ENCODE measurements around the gene TCF7L2.

DNA sequence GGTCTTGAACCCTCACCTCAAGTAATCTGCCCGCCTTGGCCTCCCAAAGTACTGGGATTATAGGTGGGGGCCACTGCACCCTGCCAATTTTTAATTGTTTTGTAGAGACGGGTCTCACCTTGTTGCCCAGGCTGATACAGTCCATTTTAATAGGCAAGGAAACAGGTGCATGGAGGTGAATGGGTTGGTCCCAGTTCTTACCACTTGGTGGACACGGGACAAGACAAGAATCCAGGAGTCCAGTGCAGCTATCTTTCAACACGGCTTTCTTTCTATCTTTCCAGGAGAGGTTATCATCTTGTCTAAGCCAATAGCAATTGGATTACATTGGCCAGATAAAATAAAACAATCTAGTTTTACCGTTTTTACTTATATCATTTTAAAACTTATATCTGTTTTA lies 23.8 kb downstream of the TCF7L2 start:
- TF ChIP-seq, protein P1, sequence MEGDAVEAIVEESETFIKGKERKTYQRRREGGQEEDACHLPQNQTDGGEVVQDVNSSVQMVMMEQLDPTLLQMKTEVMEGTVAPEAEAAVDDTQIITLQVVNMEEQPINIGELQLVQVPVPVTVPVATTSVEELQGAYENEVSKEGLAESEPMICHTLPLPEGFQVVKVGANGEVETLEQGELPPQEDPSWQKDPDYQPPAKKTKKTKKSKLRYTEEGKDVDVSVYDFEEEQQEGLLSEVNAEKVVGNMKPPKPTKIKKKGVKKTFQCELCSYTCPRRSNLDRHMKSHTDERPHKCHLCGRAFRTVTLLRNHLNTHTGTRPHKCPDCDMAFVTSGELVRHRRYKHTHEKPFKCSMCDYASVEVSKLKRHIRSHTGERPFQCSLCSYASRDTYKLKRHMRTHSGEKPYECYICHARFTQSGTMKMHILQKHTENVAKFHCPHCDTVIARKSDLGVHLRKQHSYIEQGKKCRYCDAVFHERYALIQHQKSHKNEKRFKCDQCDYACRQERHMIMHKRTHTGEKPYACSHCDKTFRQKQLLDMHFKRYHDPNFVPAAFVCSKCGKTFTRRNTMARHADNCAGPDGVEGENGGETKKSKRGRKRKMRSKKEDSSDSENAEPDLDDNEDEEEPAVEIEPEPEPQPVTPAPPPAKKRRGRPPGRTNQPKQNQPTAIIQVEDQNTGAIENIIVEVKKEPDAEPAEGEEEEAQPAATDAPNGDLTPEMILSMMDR (conservative IDR thresholded peaks at IDR 0.05; ENCODE audit: low read depth, low read length): 0 out of 2 replicates have a peak, but pooled peaks have one; percentile 10
- TF ChIP-seq EZH2 (IDR thresholded peaks at IDR 0.05; ENCODE audit: low read length, unreplicated experiment) (no peak), EZH2phosphoT487 (IDR thresholded peaks at IDR 0.05; ENCODE audit: borderline replicate concordance, low read length) (no peak)

All from PC-3 (cell line).